Kidney (tissue), 14 donors: Measurements from ENCODE around the gene BTG4. TPM values are rescaled to one million over a fixed set of nuclear protein-coding genes. Genes with fewer than 3 reads are reported as not detected.

Source experiments
- DNase-seq, 5 donors: peaks; one replicate each; pipeline ENCODE4 v3.0.0-alpha.2; 2013 to 2020
- FAIRE-seq: peaks from 2 replicates; lab custom pipeline; 2012; peaks lifted over from hg19 to GRCh38; lab: Jason Lieb, UNC
- H3K27ac ChIP-seq, 2 donors: one replicate each; pipeline ENCODE4 v1.7.0; 2013; ENCODE audit warnings: low read depth in 2 of 2, low read length in 2 of 2, inconsistent platforms in 1 of 2
- H3K27me3 ChIP-seq: one replicate; pipeline ENCODE4 v1.7.1; 2013; ENCODE audit warnings: low read length, inconsistent platforms; ENCODE audit not compliant: control insufficient read depth, insufficient read depth
- H3K36me3 ChIP-seq, 3 donors: one replicate each; pipeline versions ENCODE4 v1.7.0 to v1.7.1; 2013; ENCODE audit warnings: low read length in 3 of 3, control low read depth in 1 of 3, inconsistent platforms in 1 of 3; ENCODE audit not compliant: insufficient read depth in 3 of 3, control insufficient read depth in 2 of 3
- H3K4me1 ChIP-seq, 3 donors: one replicate each; pipeline versions ENCODE4 v1.7.0 to v1.7.1; 2013; ENCODE audit warnings: low read length in 3 of 3, inconsistent platforms in 1 of 3, low read depth in 1 of 3; ENCODE audit not compliant: control insufficient read depth in 2 of 3, insufficient read depth in 2 of 3
- H3K4me3 ChIP-seq, 3 donors: one replicate each; pipeline versions ENCODE4 v1.7.0 to v1.8.1; 2013; ENCODE audit warnings: low read length in 3 of 3, control low read depth in 1 of 3, inconsistent platforms in 1 of 3
- H3K9ac ChIP-seq, 3 donors: one replicate each; pipeline versions ENCODE4 v1.7.0 to v1.7.1; 2013; ENCODE audit warnings: low read length in 3 of 3, control low read depth in 1 of 3, inconsistent platforms in 1 of 3
- H3K9me3 ChIP-seq, 3 donors: one replicate each; pipeline versions ENCODE4 v1.7.0 to v1.7.1; 2013; ENCODE audit warnings: low read length in 3 of 3, control low read depth in 1 of 3, inconsistent platforms in 1 of 3; ENCODE audit not compliant: control insufficient read depth in 2 of 3, insufficient read depth in 1 of 3
- intact Hi-C: fragments of 100-400 bp; cut with DNase I; formaldehyde crosslinking; loops from one replicate; pipeline ENCODE4 v1.11.1; 2022
- polyA plus RNA-seq: library from polyadenylated mRNA; stranded (reverse); fragments of 350-450 nt; fragmentation: Illumina TruSeq; extraction: RNeasy Lipid Tissue Mini Kit (QIAGEN cat#74804); gene quantifications from one replicate; pipeline ENCODE4 v1.2.3, GENCODE V29; 2014; ENCODE audit warnings: low read depth, low replicate concordance; ENCODE audit not compliant: insufficient read depth
- total RNA-seq: library from RNA; stranded (reverse); fragmentation: NEBNext Ultra II Directional; extraction: Animal tissue kit (Norgen Biotek cat#: 25700); gene quantifications from one replicate; pipeline ENCODE4 v1.2.1, GENCODE V29; 2021
- TF ChIP-seq, protein P1 (sequence below): IDR thresholded peaks from 3 replicates; pipeline ENCODE4 v1.5.1; 2012; ENCODE audit warnings: mild to moderate bottlenecking, moderate library complexity, borderline replicate concordance; ENCODE audit not compliant: insufficient read depth; ENCODE audit errors: extremely low read depth
- donor health status: control.
- donor health status: control.
- donor health status: control.
- donor health status: control.
- donor health status: control.
- donor health status: DM: yes; HTN: yes; CAD: no.
- donor health status: Normal renal cell carcinoma (clear cell type).

BTG4 gene
- total and polyA plus RNA-seq, 2 donors from 2014 or later = not detected

DNA sequence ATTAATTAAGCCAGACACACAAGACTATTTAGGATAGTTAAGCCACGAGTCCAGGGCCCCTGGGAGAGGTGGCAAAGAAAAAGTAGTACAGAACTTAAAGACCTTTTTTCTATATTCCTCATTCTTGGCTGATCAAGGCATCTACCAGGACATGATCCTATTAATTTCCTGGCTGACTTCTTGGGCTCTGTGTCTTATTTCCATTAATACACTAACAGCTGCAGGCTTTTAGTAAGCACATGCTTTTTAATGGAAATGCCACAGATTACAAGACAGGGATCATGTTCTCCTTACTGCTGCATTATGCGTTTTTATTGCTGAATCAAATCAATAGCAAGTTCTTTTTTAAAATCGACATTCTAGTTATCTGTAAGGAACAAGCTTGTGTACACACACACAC is 35.2 kb downstream of the BTG4 start:
- no peak for FAIRE-seq

DNA sequence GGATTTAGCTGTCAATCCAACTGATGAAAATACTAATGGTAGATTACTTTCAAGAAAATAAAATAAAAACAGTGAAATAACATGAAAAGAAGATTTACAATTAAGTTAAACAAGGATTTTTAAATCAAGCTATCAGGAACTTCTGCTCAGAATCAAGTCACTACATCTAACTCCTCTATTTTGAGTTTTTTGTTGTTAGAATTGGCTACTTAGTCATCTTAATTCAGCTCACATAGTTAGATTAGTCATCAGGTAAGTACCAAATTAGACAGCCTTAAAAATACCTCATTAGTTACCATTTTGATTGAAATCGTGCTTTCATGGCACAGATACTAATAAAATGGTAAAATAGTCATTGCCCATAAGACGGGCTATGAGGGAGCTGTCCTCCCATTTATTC is 35.8 kb downstream of the BTG4 start:
- DNase-seq (no peak), FAIRE-seq (no peak)
- H3K36me3 ChIP-seq = no peaks in the 10 kb centered on the region
- no peak overlapping the region for H3K4me3 ChIP-seq
- H3K9ac ChIP-seq = no peak overlapping the region
- no peaks in the 10 kb centered on the region for H3K4me1 ChIP-seq
- intact Hi-C loops = no loop called here
- no peak overlapping the region for H3K27ac ChIP-seq
- no peaks in the 10 kb centered on the region for H3K27me3 ChIP-seq
- no peaks in the 10 kb centered on the region for H3K9me3 ChIP-seq
- TF ChIP-seq, protein P1, sequence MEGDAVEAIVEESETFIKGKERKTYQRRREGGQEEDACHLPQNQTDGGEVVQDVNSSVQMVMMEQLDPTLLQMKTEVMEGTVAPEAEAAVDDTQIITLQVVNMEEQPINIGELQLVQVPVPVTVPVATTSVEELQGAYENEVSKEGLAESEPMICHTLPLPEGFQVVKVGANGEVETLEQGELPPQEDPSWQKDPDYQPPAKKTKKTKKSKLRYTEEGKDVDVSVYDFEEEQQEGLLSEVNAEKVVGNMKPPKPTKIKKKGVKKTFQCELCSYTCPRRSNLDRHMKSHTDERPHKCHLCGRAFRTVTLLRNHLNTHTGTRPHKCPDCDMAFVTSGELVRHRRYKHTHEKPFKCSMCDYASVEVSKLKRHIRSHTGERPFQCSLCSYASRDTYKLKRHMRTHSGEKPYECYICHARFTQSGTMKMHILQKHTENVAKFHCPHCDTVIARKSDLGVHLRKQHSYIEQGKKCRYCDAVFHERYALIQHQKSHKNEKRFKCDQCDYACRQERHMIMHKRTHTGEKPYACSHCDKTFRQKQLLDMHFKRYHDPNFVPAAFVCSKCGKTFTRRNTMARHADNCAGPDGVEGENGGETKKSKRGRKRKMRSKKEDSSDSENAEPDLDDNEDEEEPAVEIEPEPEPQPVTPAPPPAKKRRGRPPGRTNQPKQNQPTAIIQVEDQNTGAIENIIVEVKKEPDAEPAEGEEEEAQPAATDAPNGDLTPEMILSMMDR = no peak

More for the DNA sequence above, 35.2 kb downstream of the BTG4 start:
- intact Hi-C loops = no loop called here
- DNase-seq = no peak
- no peaks in the 10 kb centered on the region for H3K27me3 ChIP-seq
- H3K27ac ChIP-seq = no peak overlapping the region
- H3K4me3 ChIP-seq = no peak overlapping the region
- no peaks in the 10 kb centered on the region for H3K36me3 ChIP-seq
- H3K9ac ChIP-seq = no peak overlapping the region
- TF ChIP-seq, protein P1 = no peak
- no peaks in the 10 kb centered on the region for H3K4me1 ChIP-seq
- H3K9me3 ChIP-seq = no peaks in the 10 kb centered on the region

DNA sequence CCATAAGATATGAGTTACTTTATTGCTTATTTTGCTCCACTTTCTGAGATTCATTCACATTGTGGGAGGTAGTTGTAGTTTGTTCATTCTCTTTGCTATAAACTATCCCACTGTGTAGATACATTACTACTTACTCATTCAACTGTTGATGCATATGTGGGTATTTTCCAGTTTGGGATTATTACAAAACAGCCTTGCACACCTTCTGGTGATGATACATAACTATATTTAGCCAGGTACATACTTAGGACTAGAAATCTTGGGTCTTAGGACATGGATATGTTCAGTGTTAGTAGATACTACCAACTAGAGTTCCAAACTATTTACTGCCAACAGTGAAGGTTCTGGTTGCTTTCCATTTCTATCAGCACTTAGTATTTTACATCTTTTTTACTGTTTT is 37.8 kb downstream of the BTG4 start:
- intact Hi-C loops = no loop called here
- TF ChIP-seq, protein P1 = no peak
- no peak overlapping the region for H3K27ac ChIP-seq
- FAIRE-seq (no peak), DNase-seq (no peak)
- H3K4me1 ChIP-seq = no peaks in the 10 kb centered on the region
- no peaks in the 10 kb centered on the region for H3K9me3 ChIP-seq
- no peaks in the 10 kb centered on the region for H3K27me3 ChIP-seq
- H3K9ac ChIP-seq = no peak overlapping the region
- no peak overlapping the region for H3K4me3 ChIP-seq
- H3K36me3 ChIP-seq = no peaks in the 10 kb centered on the region

DNA sequence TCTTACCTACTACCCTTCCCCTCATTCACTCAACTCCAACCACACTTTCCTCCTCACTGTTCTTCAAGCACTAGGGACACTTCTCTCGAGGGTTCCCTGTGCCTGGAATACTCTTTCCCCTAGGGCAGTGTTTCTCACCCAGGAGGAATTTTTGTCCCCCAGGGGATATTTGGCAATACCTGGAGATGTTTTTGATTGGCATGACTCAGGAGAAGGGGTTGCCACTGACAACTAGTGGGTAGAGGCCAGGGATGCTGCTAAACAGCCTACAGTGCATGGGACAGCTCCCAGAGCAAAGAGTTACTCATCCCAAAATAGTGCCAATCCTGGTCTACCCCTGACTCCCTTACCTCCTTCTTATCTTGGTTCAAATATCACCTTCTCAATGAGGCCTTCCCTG is 40.0 kb downstream of the BTG4 start:
- intact Hi-C loops = no loop called here
- no peaks in the 10 kb centered on the region for H3K9me3 ChIP-seq
- H3K4me3 ChIP-seq = no peak overlapping the region
- H3K4me1 ChIP-seq = no peaks in the 10 kb centered on the region
- H3K27me3 ChIP-seq = no peaks in the 10 kb centered on the region
- no peak overlapping the region for H3K27ac ChIP-seq
- FAIRE-seq (no peak), DNase-seq (no peak)
- TF ChIP-seq, protein P1 = no peak
- no peaks in the 10 kb centered on the region for H3K36me3 ChIP-seq
- no peak overlapping the region for H3K9ac ChIP-seq
